Measurements from ENCODE around the gene DCST2.
"Not testable (repeated sequence)": the region's sequence is repeated elsewhere in the genome, so short reads cannot be mapped to it uniquely, and the experiment has no call there.

Gene DCST2

DNA sequence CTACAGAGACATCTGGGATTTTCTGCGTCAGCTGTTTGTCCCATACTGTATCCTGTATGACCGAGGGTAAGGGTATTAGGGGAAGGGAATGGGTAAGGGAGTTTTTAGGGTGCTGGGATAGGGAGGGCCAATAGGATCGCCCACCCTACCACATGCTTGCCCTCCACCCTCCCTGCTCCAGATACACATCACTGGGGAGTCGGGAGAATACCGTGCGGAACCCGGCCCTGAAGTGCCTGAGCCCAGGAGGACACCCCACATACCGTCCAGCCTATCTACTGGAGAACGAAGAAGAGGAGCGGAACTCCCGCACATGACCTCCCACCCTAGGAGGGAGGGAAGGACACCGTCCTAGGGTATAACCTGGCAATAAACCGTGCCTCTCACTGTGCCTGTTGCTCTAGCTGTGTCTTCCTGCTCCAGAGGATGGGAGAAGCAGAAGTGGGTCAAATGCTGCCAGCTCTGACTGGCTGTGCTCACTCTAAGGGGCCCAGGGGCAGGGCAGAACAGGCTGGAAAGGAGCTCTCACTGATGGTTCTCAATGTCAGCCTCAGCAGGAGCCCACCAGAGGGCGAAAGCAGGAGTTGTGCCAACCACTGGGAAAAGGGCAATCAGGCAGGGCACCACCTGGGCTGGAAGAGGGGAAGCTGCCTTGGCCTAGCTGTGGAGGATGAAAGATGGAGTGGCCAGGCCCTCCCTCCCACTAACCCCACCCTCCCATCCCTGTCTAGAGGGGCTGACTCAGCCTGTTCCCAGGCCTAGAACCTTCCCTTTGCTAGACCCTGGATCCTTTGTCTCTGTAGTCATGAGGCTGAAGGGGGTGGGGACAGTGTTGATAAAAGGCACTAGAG lies 40.6 kb downstream of the DCST2 start:
- Histone ChIP-seq H3K4me3 (ENCODE audit: low read depth in 1 of 5, low read length in 5 of 5) (no peak overlapping the region), H3K36me3 (ENCODE audit: control insufficient read depth in 5 of 5, insufficient read depth in 5 of 5, low read length in 5 of 5) (peaks cover 0 to 38% (median 29%) of the 10 kb centered on the region in 5 donors), H3K27ac (ENCODE audit: low read depth, low read length) (peak overlapping the region; percentile 57), H3K4me1 (ENCODE audit: control insufficient read depth in 5 of 5, insufficient read depth in 5 of 5, low read length in 5 of 5) (peaks cover 0 to 31% (median 12%) of the 10 kb centered on the region in 5 donors), H3K9me3 (ENCODE audit: control insufficient read depth in 5 of 5, low read length in 5 of 5) (no peaks in the 10 kb centered on the region), H3K9ac (ENCODE audit: low read length in 5 of 5) (no peak overlapping the region), H3K27me3 (ENCODE audit: control insufficient read depth in 5 of 5, insufficient read depth in 4 of 5, low read length in 5 of 5) (no peaks in the 10 kb centered on the region)

DNA sequence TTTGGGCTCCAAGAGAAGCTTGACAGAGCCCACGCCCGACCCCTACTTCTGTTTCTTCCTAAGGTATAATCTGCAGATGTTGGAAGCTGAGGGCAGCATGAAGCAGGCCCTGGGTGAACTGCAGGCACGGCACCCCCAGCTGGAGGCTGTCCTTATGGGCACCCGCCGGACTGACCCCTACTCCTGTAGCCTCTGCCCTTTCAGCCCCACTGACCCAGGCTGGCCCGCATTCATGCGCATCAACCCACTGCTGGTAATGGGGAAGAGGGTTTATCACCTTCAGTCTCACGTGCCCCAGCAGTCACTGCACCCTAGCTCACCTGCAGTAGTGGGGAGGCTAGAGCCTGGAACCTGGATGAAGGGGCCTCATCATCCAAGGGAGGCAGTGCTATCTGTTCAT lies 43.3 kb downstream of the DCST2 start:
- Histone ChIP-seq H3K27me3 (ENCODE audit: control insufficient read depth in 5 of 5, insufficient read depth in 4 of 5, low read length in 5 of 5) (no peaks in the 10 kb centered on the region), H3K4me1 (ENCODE audit: control insufficient read depth in 5 of 5, insufficient read depth in 5 of 5, low read length in 5 of 5) (peaks cover 0 to 41% (median 19%) of the 10 kb centered on the region in 5 donors), H3K4me3 (ENCODE audit: low read depth in 1 of 5, low read length in 5 of 5) (no peak overlapping the region), H3K9ac (ENCODE audit: low read length in 5 of 5) (no peak overlapping the region), H3K9me3 (ENCODE audit: control insufficient read depth in 5 of 5, low read length in 5 of 5) (no peaks in the 10 kb centered on the region), H3K27ac (ENCODE audit: low read depth, low read length) (no peak overlapping the region), H3K36me3 (ENCODE audit: control insufficient read depth in 5 of 5, insufficient read depth in 5 of 5, low read length in 5 of 5) (peaks cover 0 to 47% (median 33%) of the 10 kb centered on the region in 5 donors)

- peaks cover 0 to 47% (median 33%) of the 10 kb centered on the region in 5 donors for H3K36me3 ChIP-seq (ENCODE audit: control insufficient read depth in 5 of 5, insufficient read depth in 5 of 5, low read length in 5 of 5)
- no peaks in the 10 kb centered on the region for H3K27me3 ChIP-seq (ENCODE audit: control insufficient read depth in 5 of 5, insufficient read depth in 4 of 5, low read length in 5 of 5)
- H3K9me3 ChIP-seq (ENCODE audit: control insufficient read depth in 5 of 5, low read length in 5 of 5) = no peaks in the 10 kb centered on the region
- H3K4me1 ChIP-seq (ENCODE audit: control insufficient read depth in 5 of 5, insufficient read depth in 5 of 5, low read length in 5 of 5) = peaks cover 0 to 49% (median 26%) of the 10 kb centered on the region in 5 donors
- no peak overlapping the region for H3K4me3 ChIP-seq (ENCODE audit: low read depth in 1 of 5, low read length in 5 of 5)
- H3K9ac ChIP-seq (ENCODE audit: low read length in 5 of 5) = no peak overlapping the region
- peak overlapping the region; percentile 80 for H3K27ac ChIP-seq (ENCODE audit: low read depth, low read length)
These were observed 44.3 kb downstream of the DCST2 start for GRCh38 chr1:154989195-154989860.

- no peaks in the 10 kb centered on the region for H3K27me3 ChIP-seq (ENCODE audit: control insufficient read depth in 5 of 5, insufficient read depth in 4 of 5, low read length in 5 of 5)
- no peak overlapping the region for H3K9ac ChIP-seq (ENCODE audit: low read length in 5 of 5)
- H3K4me1 ChIP-seq (ENCODE audit: control insufficient read depth in 5 of 5, insufficient read depth in 5 of 5, low read length in 5 of 5) = peaks cover 2 to 59% (median 36%) of the 10 kb centered on the region in 5 donors
- H3K36me3 ChIP-seq (ENCODE audit: control insufficient read depth in 5 of 5, insufficient read depth in 5 of 5, low read length in 5 of 5) = peaks cover 0 to 47% (median 33%) of the 10 kb centered on the region in 5 donors
- no peak overlapping the region for H3K4me3 ChIP-seq (ENCODE audit: low read depth in 1 of 5, low read length in 5 of 5)
- peak overlapping the region; percentile 80 for H3K27ac ChIP-seq (ENCODE audit: low read depth, low read length)
- H3K9me3 ChIP-seq (ENCODE audit: control insufficient read depth in 5 of 5, low read length in 5 of 5) = no peaks in the 10 kb centered on the region
These were observed 45.3 kb downstream of the DCST2 start for GRCh38 chr1:154988058-154988954.

DNA sequence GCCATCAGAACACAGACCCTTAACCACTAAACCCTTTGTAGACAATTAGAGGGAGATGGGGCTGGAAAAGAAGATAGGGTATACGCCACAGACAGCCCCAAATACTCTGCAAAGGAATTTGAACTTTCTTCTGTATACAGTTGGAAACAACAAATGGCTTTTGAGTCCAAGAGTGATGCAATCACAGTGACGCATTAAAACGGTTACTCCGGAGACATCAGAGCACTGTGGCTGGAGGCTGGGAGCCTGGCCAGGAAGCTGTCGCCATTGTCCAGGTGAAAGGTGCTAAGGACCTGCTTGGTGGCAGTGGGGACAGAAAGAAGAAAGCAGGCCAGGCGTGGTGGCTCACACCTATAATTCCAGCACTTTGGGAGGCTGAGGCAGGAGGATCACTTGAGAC lies 46.3 kb downstream of the DCST2 start:
- Histone ChIP-seq H3K9ac (ENCODE audit: low read length in 5 of 5) (peak overlapping the region in 3 of 5 donors; percentile 11 to 35 (median 30)), H3K36me3 (ENCODE audit: control insufficient read depth in 5 of 5, insufficient read depth in 5 of 5, low read length in 5 of 5) (peaks cover 0 to 38% (median 33%) of the 10 kb centered on the region in 5 donors), H3K27me3 (ENCODE audit: control insufficient read depth in 5 of 5, insufficient read depth in 4 of 5, low read length in 5 of 5) (no peaks in the 10 kb centered on the region), H3K27ac (ENCODE audit: low read depth, low read length) (peak overlapping the region; percentile 80), H3K4me3 (ENCODE audit: low read depth in 1 of 5, low read length in 5 of 5) (no peak overlapping the region), H3K4me1 (ENCODE audit: control insufficient read depth in 5 of 5, insufficient read depth in 5 of 5, low read length in 5 of 5) (peaks cover 2 to 58% (median 42%) of the 10 kb centered on the region in 5 donors), H3K9me3 (ENCODE audit: control insufficient read depth in 5 of 5, low read length in 5 of 5) (no peaks in the 10 kb centered on the region)

GRCh38 chr1:154986736-154987135 lies 46.8 kb downstream of the DCST2 start:
- not testable (repeated sequence) for H3K4me3 ChIP-seq (ENCODE audit: low read depth in 1 of 5, low read length in 5 of 5); H3K9me3 ChIP-seq (ENCODE audit: control insufficient read depth in 5 of 5, low read length in 5 of 5)
- peaks cover 0 to 37% (median 33%) of the 10 kb centered on the region in 5 donors for H3K36me3 ChIP-seq (ENCODE audit: control insufficient read depth in 5 of 5, insufficient read depth in 5 of 5, low read length in 5 of 5)

DNA sequence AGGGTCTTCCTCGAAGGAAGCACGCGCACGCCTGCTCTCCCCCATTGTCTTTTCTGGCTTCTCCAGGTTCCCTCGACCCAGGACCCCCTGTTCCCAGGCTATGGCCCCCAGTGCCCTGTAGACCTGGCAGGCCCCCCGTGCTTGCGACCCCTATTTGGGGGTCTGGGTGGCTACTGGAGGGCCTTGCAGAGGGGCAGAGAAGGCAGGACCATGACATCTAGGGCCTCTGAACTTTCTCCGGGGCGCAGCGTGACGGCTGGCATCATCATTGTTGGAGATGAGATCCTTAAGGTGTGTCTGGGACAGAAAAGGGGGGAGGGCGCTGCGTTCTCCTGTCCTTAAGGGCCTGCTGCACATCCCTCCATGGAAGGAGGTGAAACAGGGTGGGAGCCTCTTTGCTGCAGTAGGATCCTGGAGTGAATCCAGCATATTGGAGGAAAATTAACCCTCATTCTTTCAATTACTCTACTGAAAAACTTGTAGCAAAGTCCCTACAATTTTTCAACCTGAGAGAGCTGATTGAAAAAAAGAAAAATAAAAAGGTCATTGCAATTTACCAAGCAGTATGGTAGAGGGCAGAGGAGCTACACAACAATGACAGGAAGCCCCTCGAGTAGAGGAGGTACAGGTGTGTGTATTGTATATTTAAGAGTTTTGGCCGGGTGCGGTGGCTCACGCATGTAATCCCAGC lies 49.7 kb downstream of the DCST2 start:
- H3K27ac ChIP-seq (ENCODE audit: low read depth, low read length) = peak overlapping the region; percentile 91
- H3K36me3 ChIP-seq (ENCODE audit: control insufficient read depth in 5 of 5, insufficient read depth in 5 of 5, low read length in 5 of 5) = peaks cover 4 to 26% (median 21%) of the 10 kb centered on the region in 5 donors
- H3K9ac ChIP-seq (ENCODE audit: low read length in 5 of 5) = peak overlapping the region; percentile 87 to 96 (median 93)
- no peaks in the 10 kb centered on the region for H3K27me3 ChIP-seq (ENCODE audit: control insufficient read depth in 5 of 5, insufficient read depth in 4 of 5, low read length in 5 of 5)
- H3K9me3 ChIP-seq (ENCODE audit: control insufficient read depth in 5 of 5, low read length in 5 of 5) = no peaks in the 10 kb centered on the region
- H3K4me1 ChIP-seq (ENCODE audit: control insufficient read depth in 5 of 5, insufficient read depth in 5 of 5, low read length in 5 of 5) = peaks cover 2 to 53% (median 43%) of the 10 kb centered on the region in 5 donors
- H3K4me3 ChIP-seq (ENCODE audit: low read depth in 1 of 5, low read length in 5 of 5) = peak overlapping the region; percentile 82 to 96 (median 89)

More at GRCh38 chr1:154986736-154987135, 46.8 kb downstream of the DCST2 start:
- peak overlapping the region; percentile 80 for H3K27ac ChIP-seq (ENCODE audit: low read depth, low read length)
- H3K27me3 ChIP-seq (ENCODE audit: control insufficient read depth in 5 of 5, insufficient read depth in 4 of 5, low read length in 5 of 5) = not testable (repeated sequence)
- peaks cover 2 to 59% (median 43%) of the 10 kb centered on the region in 5 donors for H3K4me1 ChIP-seq (ENCODE audit: control insufficient read depth in 5 of 5, insufficient read depth in 5 of 5, low read length in 5 of 5)
- H3K9ac ChIP-seq (ENCODE audit: low read length in 5 of 5) = peak overlapping the region in 2 of 5 donors; percentile 30 to 35

GRCh38 chr1:154982897-154983648 lies 50.5 kb downstream of the DCST2 start, which contains the start of gene FLAD1:
Gene FLAD1 (plus strand): TSS chr1:154983344. CDS start chr1:154983695, 351 bp downstream.
- H3K27me3 ChIP-seq (ENCODE audit: control insufficient read depth in 5 of 5, insufficient read depth in 4 of 5, low read length in 5 of 5) = no peaks in the 10 kb centered on the region
- peaks cover 2 to 45% (median 37%) of the 10 kb centered on the region in 5 donors for H3K4me1 ChIP-seq (ENCODE audit: control insufficient read depth in 5 of 5, insufficient read depth in 5 of 5, low read length in 5 of 5)
- H3K27ac ChIP-seq (ENCODE audit: low read depth, low read length) = peak within 1 kb of the TSS; percentile 91
- H3K9me3 ChIP-seq (ENCODE audit: control insufficient read depth in 5 of 5, low read length in 5 of 5) = no peaks in the 10 kb centered on the region
- peaks cover 9 to 24% (median 14%) of the 10 kb centered on the region in 5 donors for H3K36me3 ChIP-seq (ENCODE audit: control insufficient read depth in 5 of 5, insufficient read depth in 5 of 5, low read length in 5 of 5)
- H3K9ac ChIP-seq (ENCODE audit: low read length in 5 of 5) = peak within 1 kb of the TSS; percentile 87 to 96 (median 93)
- peak within 1 kb of the TSS; percentile 82 to 96 (median 89) for H3K4me3 ChIP-seq (ENCODE audit: low read depth in 1 of 5, low read length in 5 of 5)

Data from subcutaneous abdominal adipose tissue (tissue), 5 donors.